A673 (cell line): ENCODE results near the gene BCL2L12.

Source experiments
- CTCF ChIP-seq: fragments of 300-800, 200-600 bp; sonication (generic); conservative IDR thresholded peaks from 2 replicates; pipeline ENCODE4 v1.5.1; 2017; ENCODE audit warnings: low read depth, mild to moderate bottlenecking, antibody characterized with exemption, low read length, moderate library complexity, mixed read lengths
- EZH2 ChIP-seq: fragments of 200-600 bp; sonication (generic); IDR thresholded peaks from 2 replicates; pipeline ENCODE4 v1.6.1; 2017; ENCODE audit warnings: borderline replicate concordance, low read depth, mild to moderate bottlenecking, mixed read lengths, antibody characterized with exemption, low read length; ENCODE audit not compliant: poor library complexity, severe bottlenecking

- TF ChIP-seq CTCF: no peak
- TF ChIP-seq EZH2: no peak
These were observed 35.6 kb downstream of the BCL2L12 start for GRCh38 chr19:49701271-49701786.
